ENCODE results near the gene IFT43.

IFT43 gene

DNA sequence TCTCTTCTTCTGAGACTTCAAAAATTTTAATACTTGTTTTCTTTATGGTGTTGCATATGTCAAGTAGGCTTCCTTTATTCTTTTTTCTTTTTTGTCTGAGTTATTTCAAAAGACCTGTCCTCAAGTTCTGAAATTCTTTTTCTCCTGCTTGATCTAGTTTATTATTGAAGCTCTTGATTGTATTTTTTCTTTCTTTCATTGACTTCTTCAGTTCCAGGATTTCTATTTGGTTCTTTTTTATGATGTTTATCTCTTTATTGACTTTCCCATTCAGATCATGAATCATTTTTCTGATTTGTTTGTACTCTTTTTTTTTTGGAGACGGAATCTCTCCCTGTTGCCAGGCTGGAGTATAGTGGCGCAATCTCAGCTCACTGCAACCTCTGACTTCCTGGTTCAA lies 34.1 kb downstream of the IFT43 start:
- no peak for DNase-seq

DNA sequence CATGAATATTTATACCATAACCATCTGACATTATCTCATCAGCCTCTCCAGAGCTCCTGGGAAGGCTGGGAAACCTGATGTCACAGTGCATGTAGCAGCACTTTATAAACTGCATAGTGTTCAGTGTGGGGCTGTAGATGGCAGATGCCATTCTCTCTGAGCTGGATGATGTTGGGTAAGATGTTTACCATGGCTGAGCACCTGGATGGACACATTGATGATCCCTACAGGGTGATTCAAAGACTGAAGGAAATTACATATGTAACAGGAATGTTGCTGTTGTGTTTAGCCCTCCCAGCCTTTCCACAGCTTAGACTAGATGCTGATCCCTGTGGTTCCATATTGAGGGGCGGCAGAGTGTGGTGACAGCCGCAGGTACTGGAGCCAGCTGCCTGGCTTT lies 37.4 kb downstream of the IFT43 start:
- DNase-seq = no peak

DNA sequence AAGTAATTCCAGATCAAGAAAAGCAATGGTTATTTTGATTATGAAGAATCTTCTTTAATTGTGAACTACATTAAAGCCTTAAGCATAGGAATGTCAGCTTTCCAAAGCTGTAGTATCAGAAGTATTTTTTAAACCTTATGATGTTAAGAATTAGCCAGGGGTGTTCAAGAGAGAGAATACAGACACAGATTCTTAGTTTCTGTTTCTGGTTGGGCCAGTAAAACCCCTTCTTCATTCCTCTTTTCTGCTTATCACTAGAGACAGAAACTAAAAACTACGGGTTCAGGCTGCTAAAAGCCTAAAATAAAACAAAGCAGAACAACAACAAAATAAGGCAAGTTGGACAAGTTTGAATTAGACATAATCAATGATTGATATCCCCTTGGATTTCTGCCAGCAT lies 38.2 kb downstream of the IFT43 start:
- DNase-seq = no peak

DNA sequence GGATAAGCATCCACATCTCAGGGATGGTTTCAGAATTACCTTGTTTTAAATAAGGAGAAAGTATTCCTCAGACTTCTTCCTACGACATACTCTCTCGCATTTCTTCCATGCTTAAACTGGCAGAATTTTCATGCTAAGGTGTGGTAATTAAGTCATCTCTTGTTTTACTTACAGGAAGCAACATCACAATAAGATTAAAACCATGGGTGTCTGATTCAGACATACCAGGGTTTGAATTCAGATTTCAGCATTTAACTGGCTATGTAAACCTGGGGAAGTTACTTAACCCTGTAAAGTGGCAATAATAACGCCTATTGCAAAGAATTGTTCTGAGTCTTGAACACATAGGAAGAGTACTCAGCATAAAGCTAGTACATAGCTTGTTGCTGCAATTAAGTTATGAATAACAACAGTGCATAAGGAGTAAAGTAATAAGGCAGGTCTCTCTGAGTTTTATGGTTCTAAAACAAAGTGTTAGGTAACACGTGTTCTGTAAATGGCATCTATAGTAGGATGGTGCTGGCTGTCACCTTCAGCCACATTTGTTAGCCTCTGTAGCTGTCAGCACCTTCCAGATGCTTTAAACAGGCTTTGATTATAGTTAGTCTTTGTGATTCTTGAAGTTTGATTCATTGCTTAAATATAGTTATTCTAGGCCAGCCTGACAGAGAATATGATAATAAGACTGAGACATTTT lies 38.8 kb downstream of the IFT43 start:
- DNase-seq = no peak

DNA sequence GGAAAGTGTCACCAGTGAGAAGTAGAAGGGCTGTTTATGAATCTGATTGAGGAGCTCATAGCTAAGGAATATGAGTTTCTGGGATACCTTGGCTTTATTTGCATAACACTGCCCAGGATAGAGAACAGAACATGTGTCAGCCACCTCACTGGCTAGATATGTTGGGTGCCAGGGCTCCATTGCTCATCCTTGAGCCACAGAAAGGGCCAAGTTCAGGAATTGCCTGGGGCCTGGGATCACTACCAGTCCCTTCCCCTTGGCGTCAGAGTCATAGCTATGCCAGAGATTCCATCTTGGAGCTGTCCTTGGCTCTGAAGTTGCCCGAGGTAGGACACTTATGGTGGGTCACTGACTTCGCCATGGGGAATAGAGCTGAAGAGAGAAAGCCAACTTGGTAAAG lies 49.0 kb downstream of the IFT43 start:
- DNase-seq = no peak

DNA sequence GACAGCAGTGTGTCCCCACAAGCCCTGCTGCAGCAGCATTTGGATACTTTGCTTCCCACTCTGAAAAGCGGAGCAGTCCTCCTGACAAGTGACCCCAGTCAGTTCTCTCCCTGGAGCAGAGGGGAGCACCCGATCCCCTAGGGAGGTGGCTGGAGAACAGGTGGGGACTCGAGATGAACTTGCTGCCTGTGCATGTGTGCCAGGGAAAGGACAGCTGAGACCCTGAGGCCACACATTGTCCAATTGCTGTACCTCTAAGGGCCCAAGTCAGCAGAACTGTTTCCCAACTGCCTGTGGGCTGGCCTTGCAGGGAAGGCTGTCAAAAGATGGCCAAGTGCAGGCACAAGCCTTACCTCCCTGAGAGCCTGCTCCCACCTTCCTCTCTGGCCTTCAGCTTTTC lies 55.1 kb downstream of the IFT43 start:
- no peak for DNase-seq

DNA sequence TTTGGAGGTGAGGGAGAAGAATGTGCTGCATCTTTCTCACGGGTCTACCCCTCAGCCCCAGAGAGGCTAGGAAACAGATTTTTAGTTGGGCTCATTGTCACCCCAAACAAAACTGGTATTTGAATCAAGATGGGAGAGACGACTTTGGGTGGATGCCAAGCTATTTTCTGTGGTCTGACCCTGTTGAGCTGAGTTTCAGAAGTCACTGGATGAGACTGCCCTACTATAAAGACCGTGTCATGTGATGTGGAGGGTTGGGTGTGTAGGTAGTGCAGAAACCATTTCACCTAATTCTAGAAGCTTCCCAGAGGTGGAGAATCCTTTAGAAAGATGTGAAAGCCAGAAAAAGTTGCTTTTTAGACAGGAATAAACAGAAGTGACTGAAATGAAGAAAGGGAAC lies 60.2 kb downstream of the IFT43 start:
- no peak for DNase-seq

DNA sequence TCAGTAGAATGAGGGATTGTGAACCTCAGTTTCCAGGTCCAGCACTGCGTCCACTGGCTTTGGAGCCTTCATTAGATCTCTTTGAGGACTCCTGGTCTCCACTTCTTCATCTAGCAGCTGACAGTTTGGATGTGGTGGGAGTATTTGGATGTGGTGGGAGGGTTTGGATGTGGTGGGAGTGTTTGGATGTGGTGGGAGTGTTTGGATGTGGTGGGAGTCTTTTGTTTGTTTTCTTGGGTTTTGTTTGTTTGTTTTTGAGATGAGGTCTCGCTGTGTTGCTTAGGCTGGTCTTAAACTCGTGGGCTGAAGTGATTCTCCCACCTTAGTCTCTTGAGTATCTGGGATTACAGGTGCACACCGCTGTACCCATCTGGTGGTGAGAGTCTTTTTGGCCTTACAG lies 64.7 kb downstream of the IFT43 start:
- no peak for DNase-seq

DNA sequence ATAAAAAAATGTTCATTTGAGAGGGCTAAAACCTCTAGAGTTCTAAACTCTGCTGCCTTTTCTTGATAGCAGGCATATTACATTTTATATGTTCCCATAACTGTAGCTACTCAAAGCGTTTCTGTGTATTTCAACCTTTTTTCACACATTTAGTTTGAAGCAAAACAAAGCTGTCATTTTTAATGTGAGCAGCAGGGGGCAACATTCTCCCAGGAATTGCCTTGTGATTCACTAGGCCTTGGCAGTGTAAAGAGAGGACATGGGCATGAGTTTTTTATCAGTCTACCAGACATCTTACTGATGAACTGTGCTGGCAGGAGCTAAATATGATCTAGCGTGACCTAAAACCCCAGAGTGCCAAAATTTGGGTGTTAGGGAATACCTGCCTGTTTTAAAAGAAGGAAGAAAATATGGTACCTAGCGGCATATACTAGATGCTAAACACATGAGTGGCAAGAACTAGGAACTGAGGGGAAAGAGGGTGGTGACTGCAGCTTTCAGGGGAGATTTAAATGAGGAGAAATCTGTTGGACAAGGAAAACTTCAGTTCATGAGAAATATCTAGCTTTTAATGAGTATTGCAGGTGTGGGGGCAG lies 65.3 kb downstream of the IFT43 start:
- peak; percentile 59 to 66 for DNase-seq

DNA sequence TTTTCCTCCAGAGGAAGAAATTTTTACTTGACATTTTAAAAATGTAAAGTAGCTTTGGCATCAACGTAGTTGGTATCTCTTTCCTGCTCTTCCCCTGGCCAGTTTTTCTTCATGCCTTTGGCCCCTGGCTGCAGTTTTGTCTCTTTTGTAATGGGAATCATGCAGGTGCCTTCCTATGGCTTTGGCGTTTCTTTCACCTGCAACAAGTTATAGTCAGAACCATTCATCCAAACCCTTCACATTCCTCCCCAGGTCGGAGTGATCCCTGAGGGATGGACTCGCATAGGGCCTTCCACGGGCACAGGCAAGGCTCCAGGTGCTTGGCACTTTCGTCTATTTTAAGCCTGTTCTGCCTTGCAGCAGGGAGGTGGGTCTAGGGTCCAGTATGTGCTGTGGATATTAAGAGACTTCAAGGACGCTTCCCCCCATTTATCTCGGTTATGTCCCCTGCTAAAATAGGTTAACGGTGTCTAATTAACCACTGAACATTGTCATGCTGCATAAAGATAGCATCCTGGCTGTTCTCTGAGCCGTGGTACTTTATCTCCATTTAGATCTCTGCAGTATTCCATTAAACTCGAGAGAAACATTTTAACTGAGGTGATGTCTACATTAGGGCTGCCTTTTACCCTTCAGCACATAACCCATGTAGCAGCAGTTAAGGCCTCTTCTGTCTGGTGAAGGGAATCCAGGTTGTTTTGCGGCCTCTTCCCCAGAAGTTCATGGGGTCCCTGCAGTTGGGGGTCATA lies 66.3 kb downstream of the IFT43 start:
- DNase-seq = no peak

DNA sequence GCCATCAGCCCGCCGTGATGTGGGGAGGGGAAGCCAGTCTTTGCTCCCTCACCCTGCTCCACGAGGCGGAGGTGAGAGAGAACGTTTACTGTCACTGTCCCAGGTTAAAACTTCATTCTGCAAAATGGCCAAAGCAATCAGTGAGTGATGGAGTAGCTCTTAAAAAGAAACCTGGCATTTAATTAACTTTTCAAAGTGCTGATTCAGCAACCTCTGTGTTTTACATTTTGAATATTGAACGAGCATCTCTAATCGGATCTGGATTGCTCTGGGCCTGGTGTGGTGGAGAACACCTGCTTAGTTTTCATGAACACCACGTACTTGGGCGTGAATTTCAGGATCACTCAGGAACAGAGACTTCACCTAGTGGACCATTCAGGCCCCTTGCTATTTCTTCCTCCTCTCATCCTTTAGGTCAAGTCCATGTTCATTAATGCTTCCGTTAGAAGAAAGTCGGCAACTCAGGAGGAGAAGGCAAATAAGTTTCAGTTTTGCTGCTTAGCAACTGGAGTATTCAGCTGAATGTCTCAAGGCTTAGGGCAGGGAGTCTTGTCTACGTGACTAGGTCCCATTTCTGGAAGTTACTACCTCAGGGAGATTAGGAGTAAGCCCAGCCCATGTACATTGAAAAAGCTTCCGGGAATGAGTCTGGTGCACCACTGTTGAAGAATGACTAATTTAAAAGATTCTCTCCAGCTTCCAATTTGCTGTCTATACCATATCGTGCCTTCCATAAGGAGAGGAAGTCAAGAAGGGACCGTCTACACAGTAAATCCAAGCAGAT lies 68.2 kb downstream of the IFT43 start:
- no peak for DNase-seq

DNA sequence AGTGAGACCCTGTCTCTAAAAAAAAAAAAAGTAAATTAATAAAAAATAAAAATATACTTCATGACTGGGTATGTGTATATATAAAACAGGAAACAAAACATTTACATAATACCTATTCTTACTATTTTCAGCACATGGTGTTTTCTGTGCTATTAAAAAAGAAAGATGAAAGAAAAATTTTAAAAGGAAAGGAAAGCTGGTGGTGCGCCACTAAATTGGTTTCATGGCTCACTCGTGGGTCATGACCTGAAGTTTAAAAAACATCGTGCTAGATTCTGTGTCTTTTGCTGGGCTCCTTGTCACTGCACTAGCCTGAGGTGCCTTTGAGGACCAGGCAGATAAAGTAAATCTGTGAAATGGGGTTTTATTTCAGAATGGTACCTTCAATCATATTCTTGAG lies 69.8 kb downstream of the IFT43 start:
- DNase-seq = no peak

DNA sequence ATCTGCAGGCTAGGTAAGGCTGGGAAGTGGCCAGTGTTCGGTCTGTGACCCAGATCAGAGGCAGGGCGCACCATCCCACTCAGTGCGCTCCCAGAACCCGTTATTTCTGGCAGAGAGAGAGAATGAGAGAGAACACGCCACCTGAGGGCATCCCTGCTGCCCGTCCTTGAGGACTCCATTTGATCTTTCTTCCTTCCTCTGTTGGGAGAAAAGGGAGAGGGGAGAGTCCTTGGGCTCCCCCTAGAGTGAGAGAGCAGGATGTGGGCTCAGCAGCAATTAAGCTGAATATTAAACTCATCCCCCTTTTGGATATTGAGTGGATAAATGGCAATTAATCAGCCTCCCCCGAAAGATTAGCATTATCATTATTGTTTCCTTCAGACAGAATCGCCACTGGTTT lies 70.6 kb downstream of the IFT43 start:
- DNase-seq = no peak

DNA sequence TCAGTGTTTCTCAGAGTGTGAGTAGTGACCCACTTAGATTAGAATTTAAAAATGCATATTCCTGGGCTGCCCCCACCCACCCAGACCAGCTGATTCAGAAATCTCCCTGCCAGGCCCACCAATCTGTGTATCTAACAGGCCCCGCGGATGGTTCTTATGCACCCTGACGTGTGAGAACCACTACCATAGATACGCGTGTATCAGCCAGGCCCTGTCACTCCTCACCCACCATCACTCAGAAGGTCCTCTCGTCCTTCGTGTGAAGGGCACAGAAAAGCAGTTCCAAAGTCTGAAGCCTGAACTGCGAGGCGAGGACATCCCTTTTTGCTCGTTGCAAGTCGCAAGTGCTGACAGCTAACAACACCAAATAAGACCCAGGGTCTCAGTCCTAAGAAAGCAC lies 72.4 kb downstream of the IFT43 start:
- DNase-seq = no peak

DNA sequence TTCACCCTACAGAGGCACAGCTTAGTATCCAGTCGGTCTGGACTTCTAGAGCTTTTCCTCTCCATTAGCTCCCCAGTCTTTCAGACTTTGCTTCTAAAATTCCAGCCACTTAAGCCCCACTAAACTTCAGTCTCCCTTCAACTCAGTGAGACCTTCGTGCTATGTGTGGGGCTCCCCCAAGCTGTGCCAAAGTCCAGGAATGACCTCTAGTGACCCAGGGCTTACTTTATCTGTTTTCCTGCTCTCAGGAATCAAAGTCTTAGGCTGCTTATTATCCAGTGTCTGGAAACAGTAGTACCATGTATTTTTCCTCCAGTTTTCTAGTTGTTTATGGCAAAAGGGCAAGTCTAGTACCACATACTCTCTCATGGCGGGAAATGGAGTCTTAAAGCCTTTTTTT lies 77.8 kb downstream of the IFT43 start:
- no peak for DNase-seq

DNA sequence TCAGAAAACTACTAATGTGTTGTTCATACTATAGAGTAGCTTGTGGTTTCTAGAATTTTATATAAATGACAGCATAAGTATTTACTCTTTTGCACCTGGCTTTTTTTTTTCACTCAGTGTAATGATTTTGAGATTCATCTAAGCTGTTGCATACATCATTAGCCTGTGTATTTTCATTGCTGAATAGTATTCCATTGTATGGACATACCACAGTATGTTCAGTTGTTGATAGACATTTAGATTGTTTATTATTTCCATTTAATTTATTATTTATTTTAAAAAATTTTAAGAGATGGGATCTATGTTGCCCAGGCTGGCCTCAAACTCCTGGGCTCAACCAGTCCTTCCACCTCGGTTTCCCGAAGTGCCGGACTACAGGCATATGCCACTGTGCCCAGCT lies 80.0 kb downstream of the IFT43 start:
- DNase-seq = no peak

DNA sequence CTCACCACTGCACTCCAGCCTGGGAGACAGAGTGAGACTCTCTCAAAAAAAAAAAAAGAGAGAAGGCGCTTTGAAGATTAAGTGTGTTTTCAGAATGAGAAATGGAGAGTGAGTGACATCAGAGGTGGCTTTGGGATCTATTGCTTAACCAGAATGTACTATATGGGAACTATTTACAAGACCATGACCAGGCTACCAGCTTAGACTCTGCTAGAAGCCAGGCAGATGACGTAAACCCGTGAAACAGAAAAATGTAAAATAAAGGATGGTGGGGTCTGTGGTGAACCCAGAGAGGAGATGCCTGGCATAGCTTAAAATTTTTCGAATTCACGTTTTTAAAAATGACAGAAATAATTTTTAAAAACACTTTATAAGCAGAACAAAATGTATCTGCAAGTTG lies 82.0 kb downstream of the IFT43 start:
- DNase-seq = no peak

DNA sequence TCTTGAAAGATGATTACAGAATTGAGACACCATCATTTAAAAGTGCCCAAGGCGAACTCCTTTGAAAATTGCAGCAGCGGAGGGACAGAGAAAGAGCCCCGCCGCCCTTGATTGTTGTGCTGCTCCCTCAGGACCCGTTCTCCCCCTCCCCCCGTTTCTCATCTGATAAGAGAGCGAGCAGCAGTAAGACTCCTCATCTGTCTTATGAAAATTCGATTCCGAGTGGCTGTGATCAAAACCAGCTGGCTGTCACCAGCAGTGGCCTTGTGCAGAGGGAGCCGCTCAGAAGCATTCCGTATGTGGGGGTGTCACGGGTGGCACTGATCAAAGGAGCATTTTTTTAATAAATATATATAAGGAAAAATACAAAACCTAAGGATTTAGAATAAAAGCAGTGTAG lies 88.2 kb downstream of the IFT43 start:
- no peak for DNase-seq

DNA sequence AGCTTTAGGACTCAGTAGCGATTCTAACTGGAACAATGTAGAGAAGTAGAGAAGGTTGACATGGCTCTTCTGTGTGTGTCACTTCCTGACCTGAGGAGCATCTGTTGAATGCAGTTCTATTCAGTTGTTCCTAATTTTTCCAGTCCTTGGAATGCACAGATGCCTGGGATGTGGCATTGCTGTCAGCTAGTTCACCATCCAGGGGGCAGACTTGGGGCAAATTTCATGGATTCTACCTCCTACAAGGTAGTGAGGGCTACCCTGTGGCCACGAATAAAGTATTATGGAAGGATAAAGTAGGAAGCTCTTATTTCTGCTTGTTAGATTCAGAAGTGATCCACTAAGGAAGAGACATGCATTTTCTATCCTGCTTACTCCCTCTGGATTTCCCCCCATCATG lies 91.8 kb downstream of the IFT43 start:
- DNase-seq = no peak

DNA sequence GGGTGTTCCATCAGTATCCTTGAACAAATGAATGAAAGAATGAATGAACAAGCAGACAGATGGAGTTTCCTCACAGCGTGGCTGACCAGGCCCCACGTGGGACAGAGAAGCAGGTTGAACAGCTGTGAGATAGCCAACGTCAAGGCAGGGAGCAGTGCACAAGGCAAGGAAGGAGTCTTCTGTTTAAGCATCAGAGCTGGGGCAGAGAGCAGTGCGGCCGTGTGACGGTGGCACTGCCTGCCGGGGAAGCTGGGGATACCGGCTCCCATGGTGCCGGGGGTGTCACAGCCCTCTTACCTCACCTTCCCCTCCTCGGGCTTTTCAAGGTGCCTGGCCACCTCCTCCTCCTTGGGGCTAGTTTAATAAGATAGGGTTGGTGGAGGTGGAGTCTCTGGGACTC lies 92.9 kb downstream of the IFT43 start:
- DNase-seq = no peak

DNA sequence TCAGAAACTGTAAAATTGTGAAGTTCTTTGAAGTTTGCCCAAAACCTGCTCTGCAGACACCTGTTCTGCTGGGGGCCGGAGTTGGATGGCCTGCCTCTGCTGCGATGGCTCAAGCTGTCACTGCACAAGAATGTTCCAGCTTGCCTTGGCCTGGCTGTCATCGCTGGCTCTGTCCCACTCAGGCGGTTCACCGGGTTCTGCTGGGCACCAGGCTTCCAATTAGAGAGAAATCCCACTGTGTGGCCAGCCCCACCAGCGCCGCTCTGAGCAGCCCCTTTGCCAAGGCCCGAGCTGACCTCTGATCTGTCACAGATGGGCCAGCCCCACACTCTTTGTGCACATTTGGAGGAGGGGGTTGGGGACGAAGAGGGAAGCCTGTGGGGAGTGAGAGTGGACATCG lies 94.5 kb downstream of the IFT43 start:
- DNase-seq = no peak

DNA sequence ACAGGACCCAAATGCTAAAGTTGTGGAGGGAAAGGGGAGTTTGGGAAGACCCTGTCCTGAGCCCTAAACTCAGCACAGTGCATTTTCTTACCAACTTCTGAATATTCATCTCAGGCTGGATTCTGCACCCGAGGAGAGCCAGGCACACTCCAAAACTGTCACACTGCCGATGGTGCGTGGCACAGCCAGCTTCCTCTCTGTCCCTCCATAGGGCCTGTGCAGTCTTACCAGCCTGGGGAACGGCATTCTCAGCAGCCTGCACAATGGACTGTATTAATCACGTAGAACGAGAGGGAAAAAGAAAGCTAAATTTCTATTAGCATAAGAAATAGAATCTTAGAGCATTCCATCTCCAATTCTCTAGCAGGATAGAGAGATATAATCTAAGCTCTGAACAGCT lies 94.9 kb downstream of the IFT43 start:
- DNase-seq = no peak

DNA sequence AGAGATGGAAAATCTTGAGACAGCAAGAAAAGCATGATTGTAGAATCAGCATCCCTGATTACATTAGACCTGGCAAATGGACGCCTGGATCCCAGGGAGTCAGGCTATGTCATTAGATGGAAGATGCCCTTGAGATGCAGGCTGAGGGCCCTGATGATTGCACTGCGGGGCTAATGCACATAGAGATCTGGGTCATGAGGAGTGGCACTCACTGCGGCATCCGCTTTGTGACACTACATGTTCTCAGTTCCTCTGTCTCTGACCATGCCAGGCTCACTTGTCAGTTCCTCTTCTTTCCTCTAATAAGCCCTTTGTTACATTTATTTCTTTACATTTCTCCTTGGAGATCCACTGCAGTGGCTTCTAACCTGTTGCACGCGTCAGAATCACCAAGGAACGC lies 96.1 kb downstream of the IFT43 start:
- no peak for DNase-seq
